LoVo (cell line): ENCODE measurements around the gene ZNF133.

Experiments
- DNase-seq: peaks from one replicate; pipeline ENCODE4 v3.0.0-alpha.2; 2016; ENCODE audit warnings: low spot score

ZNF133 gene

DNA sequence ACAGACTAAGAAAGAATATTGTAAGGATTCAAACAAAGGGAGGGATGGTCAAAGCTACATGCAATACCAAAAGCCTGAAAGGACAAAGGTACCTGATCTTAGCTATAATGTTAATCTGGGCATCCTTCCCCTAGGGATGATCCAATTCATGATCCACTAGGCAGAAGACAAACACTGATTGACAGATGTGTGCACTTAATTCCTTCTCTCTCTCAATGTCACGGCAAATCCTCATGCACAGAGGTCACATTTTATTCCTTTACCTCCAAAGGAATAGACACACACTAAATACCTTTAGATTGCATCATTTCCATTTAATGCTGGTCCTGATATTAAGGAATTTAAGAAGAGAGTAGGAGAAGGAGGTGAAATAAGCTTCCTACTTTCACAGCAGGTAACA, 73.4 kb downstream of the ZNF133 start:
- DNase-seq = no peak

DNA sequence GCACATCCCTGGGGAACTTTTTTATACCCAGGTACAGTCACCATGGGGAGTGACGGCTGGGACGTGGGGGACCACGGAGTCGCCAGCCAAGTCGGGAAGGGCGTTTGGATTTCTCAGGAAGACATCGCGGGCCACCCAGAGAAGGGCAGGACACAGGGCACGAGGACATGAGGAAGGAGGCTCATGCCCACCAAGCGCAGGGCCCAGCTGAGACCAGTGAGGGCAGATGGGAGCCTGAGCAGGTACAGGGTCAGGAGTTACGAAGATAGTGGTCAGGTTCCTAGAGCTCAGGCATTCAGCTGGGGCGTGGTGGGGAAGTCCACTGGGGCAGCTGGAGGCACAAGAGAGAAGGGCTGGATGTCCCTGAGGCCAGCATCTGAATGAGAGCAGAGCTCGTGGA, 74.6 kb downstream of the ZNF133 start:
- DNase-seq = no peak

DNA sequence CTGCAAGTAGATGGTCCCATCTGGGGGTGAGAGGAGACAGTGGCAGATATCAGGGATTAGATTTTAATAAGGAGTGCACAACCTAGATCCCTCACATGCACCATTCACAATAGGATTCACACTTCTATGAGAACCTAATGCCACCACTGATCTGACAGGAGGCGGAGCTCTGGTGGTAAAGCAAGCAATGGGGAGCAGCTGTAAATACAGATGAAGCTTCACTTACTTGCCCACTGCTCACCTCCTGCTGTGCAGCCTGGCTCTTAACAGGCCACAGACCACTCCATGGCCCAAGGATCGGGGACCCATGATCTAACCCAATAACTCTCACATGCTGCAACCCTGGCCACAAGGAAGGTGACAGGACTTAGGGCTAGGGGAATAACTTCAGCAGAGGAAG, 75.4 kb downstream of the ZNF133 start:
- no peak for DNase-seq

DNA sequence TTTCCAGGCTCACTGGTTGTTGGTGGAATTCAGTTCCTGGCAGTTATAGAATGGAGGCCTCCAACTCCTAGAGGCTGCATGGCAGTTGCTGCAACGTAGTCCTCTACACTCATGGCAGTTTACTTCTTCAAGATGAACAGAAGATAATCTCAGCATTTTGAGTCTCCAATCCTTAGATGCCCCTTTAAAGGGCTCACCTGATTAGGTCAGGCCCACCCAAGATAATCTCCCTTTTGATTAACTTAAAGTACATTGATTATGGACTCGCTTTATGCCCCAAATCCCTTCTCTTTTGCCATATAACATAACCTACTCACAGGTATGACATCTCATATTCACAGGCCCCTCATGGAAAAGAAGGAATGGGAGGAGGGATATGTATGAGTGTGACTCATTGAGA, 76.4 kb downstream of the ZNF133 start:
- DNase-seq = no peak
